Choroid plexus epithelial cell (primary cell): ENCODE data around the gene MYCBP.

Experiments
- DNase-seq: peaks from one replicate; pipeline ENCODE4 v3.0.0-alpha.2; 2010; ENCODE audit warnings: low read depth
- H3K4me3 ChIP-seq: 2 replicates; pipeline ENCODE4 v1.5.1; 2011; ENCODE audit warnings: low read depth, mild to moderate bottlenecking, control low read depth, low read length, moderate library complexity
- CTCF ChIP-seq: conservative IDR thresholded peaks from 2 replicates; pipeline ENCODE4 v1.5.1; 2011; ENCODE audit warnings: low read depth, mild to moderate bottlenecking, control low read depth, inconsistent platforms, low read length, moderate library complexity

Gene MYCBP

GRCh38 chr1:38815903-38816627 lies 57.1 kb downstream of the MYCBP start:
- H3K4me3 ChIP-seq: no peak overlapping the region
- DNase-seq: no peak
- no peak for TF ChIP-seq CTCF

GRCh38 chr1:38814984-38815464 lies 58.1 kb downstream of the MYCBP start:
- DNase-seq: no peak
- TF ChIP-seq CTCF: no peak
- H3K4me3 ChIP-seq: no peak overlapping the region

- TF ChIP-seq CTCF: no peak
- no peak overlapping the region for H3K4me3 ChIP-seq
- no peak for DNase-seq
Measured at GRCh38 chr1:38814444-38814983, 58.6 kb downstream of the MYCBP start.

GRCh38 chr1:38812981-38813380 lies 60.2 kb downstream of the MYCBP start:
- no peak for TF ChIP-seq CTCF
- DNase-seq: no peak
- no peak overlapping the region for H3K4me3 ChIP-seq
